Sigmoid colon (tissue), 4 donors: ENCODE results near the gene SLCO3A1.

Experiments used
- POLR2A ChIP-seq, 2 donors: fragments of 450-650 bp; IDR thresholded peaks; one replicate each; pipeline ENCODE4 v1.6.1; 2016; ENCODE audit warnings: antibody characterized with exemption in 2 of 2, mild to moderate bottlenecking in 2 of 2, moderate library complexity in 2 of 2
- POLR2AphosphoS5 ChIP-seq, 4 donors: sonication (generic); formaldehyde crosslinking; IDR thresholded peaks; one replicate each; pipeline ENCODE4 v1.6.1; 2017; ENCODE audit warnings: antibody characterized with exemption in 4 of 4
- TF ChIP-seq, protein P1 (sequence below), 4 experiments: fragments of 450-650 bp in 3 of 4; fragments of 200-600 bp in 1 of 4; IDR thresholded peaks; one replicate each; pipeline ENCODE4 v1.5.1; 2016 to 2019; ENCODE audit warnings: antibody characterized with exemption in 4 of 4, mild to moderate bottlenecking in 3 of 4, moderate library complexity in 2 of 4

DNA sequence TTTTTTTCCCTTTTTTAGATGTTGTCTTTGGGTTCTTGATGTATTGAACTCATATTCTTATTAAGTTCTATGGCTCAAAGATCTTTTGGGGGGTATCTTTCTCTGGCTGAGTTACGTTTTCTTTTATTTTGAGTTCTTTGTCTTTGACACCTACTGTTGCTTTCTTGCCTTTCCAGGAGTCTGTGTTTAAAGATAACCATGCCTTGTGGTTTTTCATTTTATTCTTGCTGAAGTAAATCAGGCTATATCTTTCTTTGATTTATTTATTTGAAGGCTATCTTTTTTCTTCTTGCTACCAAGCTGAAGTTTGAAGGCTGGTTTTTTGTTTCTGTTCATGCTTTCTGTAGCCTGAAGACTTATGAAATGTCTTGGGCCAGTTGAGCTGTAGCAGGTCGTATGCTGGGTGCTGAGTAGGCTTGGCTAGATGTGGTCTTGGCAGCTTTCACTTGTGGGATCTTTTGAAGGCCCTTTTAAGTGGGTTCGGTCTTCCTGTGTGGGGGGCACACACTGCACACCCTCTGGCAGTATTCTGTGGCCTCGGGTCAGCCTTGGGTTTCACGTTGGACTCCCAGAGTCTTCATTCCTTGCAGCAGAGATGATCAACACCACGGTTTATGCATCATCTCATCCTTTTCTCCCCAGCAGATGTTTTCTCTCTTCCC lies 17.5 kb downstream of the SLCO3A1 start:
- TF ChIP-seq, protein P1, sequence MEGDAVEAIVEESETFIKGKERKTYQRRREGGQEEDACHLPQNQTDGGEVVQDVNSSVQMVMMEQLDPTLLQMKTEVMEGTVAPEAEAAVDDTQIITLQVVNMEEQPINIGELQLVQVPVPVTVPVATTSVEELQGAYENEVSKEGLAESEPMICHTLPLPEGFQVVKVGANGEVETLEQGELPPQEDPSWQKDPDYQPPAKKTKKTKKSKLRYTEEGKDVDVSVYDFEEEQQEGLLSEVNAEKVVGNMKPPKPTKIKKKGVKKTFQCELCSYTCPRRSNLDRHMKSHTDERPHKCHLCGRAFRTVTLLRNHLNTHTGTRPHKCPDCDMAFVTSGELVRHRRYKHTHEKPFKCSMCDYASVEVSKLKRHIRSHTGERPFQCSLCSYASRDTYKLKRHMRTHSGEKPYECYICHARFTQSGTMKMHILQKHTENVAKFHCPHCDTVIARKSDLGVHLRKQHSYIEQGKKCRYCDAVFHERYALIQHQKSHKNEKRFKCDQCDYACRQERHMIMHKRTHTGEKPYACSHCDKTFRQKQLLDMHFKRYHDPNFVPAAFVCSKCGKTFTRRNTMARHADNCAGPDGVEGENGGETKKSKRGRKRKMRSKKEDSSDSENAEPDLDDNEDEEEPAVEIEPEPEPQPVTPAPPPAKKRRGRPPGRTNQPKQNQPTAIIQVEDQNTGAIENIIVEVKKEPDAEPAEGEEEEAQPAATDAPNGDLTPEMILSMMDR (IDR thresholded peaks at IDR 0.05) = no peak
- TF ChIP-seq POLR2A (IDR thresholded peaks at IDR 0.05) (no peak), POLR2AphosphoS5 (IDR thresholded peaks at IDR 0.05) (no peak)
